Fibroblast of villous mesenchyme (primary cell): ENCODE results near the gene DUSP22. TPM values are rescaled to one million over a fixed set of nuclear protein-coding genes. Genes with fewer than 3 reads are reported as not detected.
"Not testable (repeated sequence)": the region's sequence is repeated elsewhere in the genome, so short reads cannot be mapped to it uniquely, and the experiment has no call there.

Source experiments
- DNase-seq: peaks from one replicate; pipeline ENCODE4 v3.0.0-alpha.2; 2010; ENCODE audit warnings: low read depth
- H3K4me3 ChIP-seq: 2 replicates; pipeline ENCODE4 v1.5.1; 2011; ENCODE audit warnings: low read depth, mild to moderate bottlenecking, low read length
- total RNA-seq: library from RNA; depleted of rRNA; stranded (reverse); fragments of >200 nt; gene quantifications from 2 replicates; pipeline ENCODE4 v1.2.3, GENCODE V29; 2012
- TF ChIP-seq, protein P1 (sequence below): IDR thresholded peaks from 2 replicates; pipeline ENCODE4 v1.5.1; 2012; ENCODE audit warnings: low read depth, mild to moderate bottlenecking, low read length; ENCODE audit not compliant: insufficient read depth

DUSP22 gene
- total RNA-seq, 1 donor, result 14.7 TPM

DNA sequence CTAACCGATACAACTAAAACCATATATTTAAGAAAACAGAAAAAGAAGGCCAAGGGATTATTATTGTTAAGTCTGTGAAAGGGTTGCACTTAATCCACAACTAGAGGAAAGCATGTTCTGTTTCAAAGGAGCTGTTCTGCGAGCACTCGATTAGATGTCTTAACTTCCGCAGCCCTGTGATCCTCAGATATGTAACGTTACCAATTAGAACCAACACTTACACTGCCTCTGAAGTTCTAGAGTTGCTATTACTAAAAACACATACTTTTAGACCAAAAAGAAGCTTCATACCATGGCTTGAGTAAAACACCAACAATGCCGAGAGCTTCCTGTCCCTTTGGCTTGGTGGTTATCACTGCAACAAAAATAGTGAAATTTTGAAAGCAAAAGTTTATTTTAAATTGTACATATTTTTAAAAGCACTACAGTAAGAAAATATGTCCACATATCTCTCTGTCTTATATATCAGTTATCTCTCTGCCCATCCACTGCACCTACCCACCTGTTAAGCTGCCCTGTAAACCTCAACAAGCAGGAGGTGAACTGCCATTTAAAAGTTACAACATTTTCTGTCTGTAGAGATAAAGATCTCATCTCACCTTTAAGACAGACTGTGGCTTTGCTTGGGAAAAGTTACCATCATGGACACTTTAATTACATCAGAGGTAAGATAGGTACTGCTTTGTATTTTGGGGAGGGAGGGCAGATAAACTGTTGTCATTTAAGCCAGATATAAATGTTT lies 7.1 kb upstream of the DUSP22 start:
- no peak for DNase-seq
- TF ChIP-seq, protein P1, sequence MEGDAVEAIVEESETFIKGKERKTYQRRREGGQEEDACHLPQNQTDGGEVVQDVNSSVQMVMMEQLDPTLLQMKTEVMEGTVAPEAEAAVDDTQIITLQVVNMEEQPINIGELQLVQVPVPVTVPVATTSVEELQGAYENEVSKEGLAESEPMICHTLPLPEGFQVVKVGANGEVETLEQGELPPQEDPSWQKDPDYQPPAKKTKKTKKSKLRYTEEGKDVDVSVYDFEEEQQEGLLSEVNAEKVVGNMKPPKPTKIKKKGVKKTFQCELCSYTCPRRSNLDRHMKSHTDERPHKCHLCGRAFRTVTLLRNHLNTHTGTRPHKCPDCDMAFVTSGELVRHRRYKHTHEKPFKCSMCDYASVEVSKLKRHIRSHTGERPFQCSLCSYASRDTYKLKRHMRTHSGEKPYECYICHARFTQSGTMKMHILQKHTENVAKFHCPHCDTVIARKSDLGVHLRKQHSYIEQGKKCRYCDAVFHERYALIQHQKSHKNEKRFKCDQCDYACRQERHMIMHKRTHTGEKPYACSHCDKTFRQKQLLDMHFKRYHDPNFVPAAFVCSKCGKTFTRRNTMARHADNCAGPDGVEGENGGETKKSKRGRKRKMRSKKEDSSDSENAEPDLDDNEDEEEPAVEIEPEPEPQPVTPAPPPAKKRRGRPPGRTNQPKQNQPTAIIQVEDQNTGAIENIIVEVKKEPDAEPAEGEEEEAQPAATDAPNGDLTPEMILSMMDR, result no peak
- H3K4me3 ChIP-seq, result no peak overlapping the region

- DNase-seq, H3K4me3 ChIP-seq: not testable (repeated sequence)
Observed at GRCh38 chr6:285902-286301, 6.4 kb upstream of the DUSP22 start.

DNA sequence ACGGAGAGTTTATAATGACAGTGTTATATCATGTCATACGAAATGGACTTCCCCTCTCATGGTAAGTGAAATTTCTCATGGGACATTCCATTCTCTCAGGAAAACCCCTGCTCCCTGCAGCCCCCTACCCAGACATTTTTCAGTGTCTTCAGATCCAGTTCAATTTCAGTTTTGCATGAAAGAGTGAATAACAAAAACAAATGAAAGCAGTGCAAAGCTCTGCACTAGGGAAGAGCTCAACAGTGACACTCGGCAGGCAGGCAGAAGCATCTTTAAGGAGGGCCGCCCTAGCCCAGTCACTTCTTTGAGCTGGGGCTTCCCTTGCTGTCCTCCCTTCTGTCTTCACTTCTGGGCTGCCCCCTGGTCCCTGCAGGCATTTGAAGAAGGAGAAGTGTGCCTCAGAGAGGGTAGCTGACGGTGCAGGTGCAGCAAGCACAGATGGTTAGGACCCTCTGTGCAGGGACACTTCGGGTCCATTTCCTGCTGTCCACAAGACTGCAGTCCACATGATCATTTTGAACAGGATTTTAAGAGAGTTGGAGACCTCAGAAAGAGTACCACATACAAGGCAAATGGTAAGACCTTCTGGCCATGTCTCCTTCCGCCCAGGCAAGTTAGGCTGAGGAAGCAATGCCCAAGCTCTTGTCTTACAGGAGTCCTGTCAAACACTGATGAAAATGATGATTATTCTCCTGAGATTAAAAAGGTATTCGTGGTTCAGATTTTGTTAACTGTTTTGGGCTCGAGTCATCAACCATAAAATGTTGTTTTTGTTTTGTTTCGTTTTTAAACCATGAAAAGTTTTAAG lies 5.4 kb upstream of the DUSP22 start:
- no peak overlapping the region for H3K4me3 ChIP-seq
- DNase-seq, result no peak
- TF ChIP-seq, protein P1, result no peak

DNA sequence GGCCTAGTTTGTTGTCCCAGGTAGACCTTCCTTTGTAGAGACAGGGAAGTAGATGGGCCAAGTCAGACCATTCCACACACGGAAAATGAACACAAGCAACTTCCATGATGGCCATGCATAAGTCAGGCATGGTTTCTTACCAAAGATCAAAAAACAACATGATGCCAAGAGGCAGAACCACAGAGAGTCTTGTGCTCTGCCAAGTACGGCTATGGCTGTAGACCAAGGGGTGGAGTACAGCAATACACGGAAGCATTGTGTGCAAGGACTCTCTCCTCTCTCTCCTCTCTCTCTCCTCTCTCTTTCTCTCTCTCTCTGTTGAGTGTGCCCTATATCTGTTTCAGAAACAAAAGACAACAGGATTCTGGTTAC lies 4.8 kb upstream of the DUSP22 start:
- TF ChIP-seq, protein P1, result no peak
- no peak for DNase-seq
- H3K4me3 ChIP-seq, result no peak overlapping the region

- no peak for DNase-seq
- H3K4me3 ChIP-seq, result no peak overlapping the region
- TF ChIP-seq, protein P1, result no peak
Observed at GRCh38 chr6:288866-289265, 3.4 kb upstream of the DUSP22 start.

DNA sequence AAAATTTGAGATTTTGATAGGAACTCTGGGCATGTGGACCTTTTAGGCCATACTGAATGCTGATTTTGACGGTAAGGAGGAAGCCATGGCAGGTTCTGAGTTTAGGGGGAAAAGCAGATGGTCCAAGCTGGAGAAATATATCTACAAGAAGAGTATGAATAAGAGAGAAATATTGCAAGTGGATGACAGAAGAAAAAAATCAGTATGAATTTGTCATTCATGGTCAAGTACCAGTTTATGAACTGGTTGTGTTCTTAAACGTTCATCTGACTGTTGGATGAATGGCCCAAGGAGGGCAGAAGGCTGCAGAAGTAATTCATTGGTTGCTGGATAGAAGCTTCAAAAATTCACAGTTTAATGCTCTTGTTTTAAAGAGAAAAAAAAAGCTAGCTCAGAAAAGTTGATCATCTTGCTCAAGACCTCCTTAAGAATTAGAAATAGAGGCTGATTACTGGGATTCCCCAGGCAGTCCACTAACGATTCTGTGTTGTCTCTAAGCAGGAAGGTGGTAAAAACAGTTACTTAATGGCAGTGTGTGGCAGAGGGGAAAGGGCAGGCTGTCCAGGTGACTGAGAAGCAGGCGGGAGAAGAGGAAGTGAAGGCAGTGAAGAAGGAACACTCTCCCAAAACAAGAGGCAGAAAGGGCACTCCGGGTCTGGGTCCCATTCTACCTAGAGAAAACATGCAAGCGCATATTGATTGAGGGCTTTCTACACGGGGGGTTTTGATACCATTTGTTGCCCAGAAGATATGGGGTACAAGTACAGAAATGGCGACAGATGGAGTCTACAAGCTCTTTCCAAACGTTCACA lies 2.0 kb upstream of the DUSP22 start:
- no peak for DNase-seq
- TF ChIP-seq, protein P1, result no peak
- no peak overlapping the region for H3K4me3 ChIP-seq
